ENCODE measurements around the gene EFNB3. TPM values are rescaled to one million over a fixed set of nuclear protein-coding genes. Genes with fewer than 3 reads are reported as not detected.
A peak's percentile ranks its signal among the peaks of the same experiment; 100 is the strongest.

Gene EFNB3
- total and polyA plus RNA-seq, 2 of the 13 experiments (the other 11 are each of a cell fraction or from before 2014, with no cell fraction given): 0.07 to 0.25 TPM

- ChIA-PET CTCF (ENCODE audit: low intra/inter-chr PET ratio, low total read pairs) (no interaction called here), POLR2A (no interaction called here)
Measured at GRCh38 chr17:7710301-7710700, 5.3 kb downstream of the EFNB3 start.

More at GRCh38 chr17:7710301-7710700, 5.3 kb downstream of the EFNB3 start:
- H3K4me3 ChIP-seq (replicated peaks in 1 of 3; ENCODE audit: insufficient read depth in 1 of 3, low read depth in 2 of 3, low read length in 3 of 3): no peak overlapping the region
- H3K27ac ChIP-seq (ENCODE audit: extremely low read length, insufficient read depth, low read length): no peak overlapping the region
- H3K36me3 ChIP-seq (replicated peaks in 1 of 2; ENCODE audit: control insufficient read depth in 1 of 2, insufficient read depth in 2 of 2, low read length in 2 of 2): no peaks in the 10 kb centered on the region
- no peak for DNase-seq (ENCODE audit: low spot score)
- in situ Hi-C loops (cut with HindIII; ENCODE audit: extremely low pct_ligation_motif_present, low pct_unique_long_range_greater_than_20kb) (no loop called here), intact Hi-C loops (cut with micrococcal nuclease; ENCODE audit: unreplicated experiment) (no loop called here)
- no peaks in the 10 kb centered on the region for H4K20me1 ChIP-seq (ENCODE audit: insufficient read depth, low read length)
- no peak for TF ChIP-seq SNAPC2 (CRISPR knock-in tag; IDR thresholded peaks at IDR 0.05)
- TF ChIP-seq GABPB1 (CRISPR knock-in tag; IDR thresholded peaks at IDR 0.05): peak; percentile 50; the same call in 1 of the 2 replicates
- TF ChIP-seq, protein P1, sequence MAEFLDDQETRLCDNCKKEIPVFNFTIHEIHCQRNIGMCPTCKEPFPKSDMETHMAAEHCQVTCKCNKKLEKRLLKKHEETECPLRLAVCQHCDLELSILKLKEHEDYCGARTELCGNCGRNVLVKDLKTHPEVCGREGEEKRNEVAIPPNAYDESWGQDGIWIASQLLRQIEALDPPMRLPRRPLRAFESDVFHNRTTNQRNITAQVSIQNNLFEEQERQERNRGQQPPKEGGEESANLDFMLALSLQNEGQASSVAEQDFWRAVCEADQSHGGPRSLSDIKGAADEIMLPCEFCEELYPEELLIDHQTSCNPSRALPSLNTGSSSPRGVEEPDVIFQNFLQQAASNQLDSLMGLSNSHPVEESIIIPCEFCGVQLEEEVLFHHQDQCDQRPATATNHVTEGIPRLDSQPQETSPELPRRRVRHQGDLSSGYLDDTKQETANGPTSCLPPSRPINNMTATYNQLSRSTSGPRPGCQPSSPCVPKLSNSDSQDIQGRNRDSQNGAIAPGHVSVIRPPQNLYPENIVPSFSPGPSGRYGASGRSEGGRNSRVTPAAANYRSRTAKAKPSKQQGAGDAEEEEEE (CRISPR knock-in tag; IDR thresholded peaks at IDR 0.05; ENCODE audit: borderline replicate concordance): no peak
- no peak for TF ChIP-seq ZNF776 (CRISPR knock-in tag; IDR thresholded peaks at IDR 0.05)
- TF ChIP-seq, protein P2, sequence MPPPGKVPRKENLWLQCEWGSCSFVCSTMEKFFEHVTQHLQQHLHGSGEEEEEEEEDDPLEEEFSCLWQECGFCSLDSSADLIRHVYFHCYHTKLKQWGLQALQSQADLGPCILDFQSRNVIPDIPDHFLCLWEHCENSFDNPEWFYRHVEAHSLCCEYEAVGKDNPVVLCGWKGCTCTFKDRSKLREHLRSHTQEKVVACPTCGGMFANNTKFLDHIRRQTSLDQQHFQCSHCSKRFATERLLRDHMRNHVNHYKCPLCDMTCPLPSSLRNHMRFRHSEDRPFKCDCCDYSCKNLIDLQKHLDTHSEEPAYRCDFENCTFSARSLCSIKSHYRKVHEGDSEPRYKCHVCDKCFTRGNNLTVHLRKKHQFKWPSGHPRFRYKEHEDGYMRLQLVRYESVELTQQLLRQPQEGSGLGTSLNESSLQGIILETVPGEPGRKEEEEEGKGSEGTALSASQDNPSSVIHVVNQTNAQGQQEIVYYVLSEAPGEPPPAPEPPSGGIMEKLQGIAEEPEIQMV (CRISPR knock-in tag; IDR thresholded peaks at IDR 0.05; ENCODE audit: low read depth): no peak
- no peak for TF ChIP-seq TRIM22 (IDR thresholded peaks at IDR 0.05)
- TF ChIP-seq GABPA (IDR thresholded peaks at IDR 0.05; ENCODE audit: low read depth, low read length): peak; percentile 61
- peak; percentile 81 for TF ChIP-seq GABPA (CRISPR knock-in tag; IDR thresholded peaks at IDR 0.05; ENCODE audit: low read depth)
- TF ChIP-seq SIX4 (CRISPR knock-in tag; IDR thresholded peaks at IDR 0.05): no peak
- TF ChIP-seq FOXP1 (IDR thresholded peaks at IDR 0.05): no peak
- TF ChIP-seq FOXP1 (CRISPR knock-in tag; IDR thresholded peaks at IDR 0.05): no peak
- no peak for TF ChIP-seq ZFP36L2 (CRISPR knock-in tag; IDR thresholded peaks at IDR 0.05)
- no peak overlapping the region for H3K9ac ChIP-seq (ENCODE audit: insufficient read depth, low read depth, low read length)
- no peak overlapping the region for H2AFZ ChIP-seq (ENCODE audit: low read length)
- BruUV-seq (replicated peaks): no TSS peak
- no peak for ATAC-seq
- peaks cover 10% of the 10 kb centered on the region; the same call in 1 of the 2 replicates for H3K4me1 ChIP-seq (ENCODE audit: insufficient read depth, low read length)
- H3K79me2 ChIP-seq (ENCODE audit: insufficient read depth, low read length): no peaks in the 10 kb centered on the region
- 50% methylated on average over 7 of the region's 7 CpGs for WGBS (ENCODE audit: low lambda C conversion rate)
- peak overlapping the region; percentile 28; the same call in 1 of the 2 replicates for H3K4me2 ChIP-seq (ENCODE audit: low read depth, low read length)
- no peak for FAIRE-seq
- H3K9me3 ChIP-seq (ENCODE audit: low read length): no peaks in the 10 kb centered on the region
- H3K27me3 ChIP-seq (ENCODE audit: control insufficient read depth in 1 of 2, insufficient read depth in 2 of 2, low read length in 2 of 2): peaks cover 11 to 75% of the 10 kb centered on the region in 2 experiments

All from HepG2 (cell line).